PC-9 (cell line): ENCODE measurements around the gene TBC1D14. TPM values are rescaled to one million over a fixed set of nuclear protein-coding genes. Genes with fewer than 3 reads are reported as not detected.

ENCODE experiments used
- BruUV-seq: library from RNA; stranded (reverse); fragments of 400-500 nt; replicated peaks from 2 replicates; lab custom pipeline; 2021; lab: Mats Ljungman, UMichigan
- CTCF ChIA-PET: fragments of 300-600 bp; sonication (Branson Sonifier 250); formaldehyde crosslinking; loops from one replicate; lab custom pipeline; 2022; ENCODE audit warnings: antibody characterized with exemption; lab: Charles Lee
- POLR2A ChIA-PET: fragments of 300-600 bp; sonication (Branson Sonifier 250); formaldehyde crosslinking; loops from one replicate; lab custom pipeline; 2022; ENCODE audit warnings: antibody characterized with exemption; ENCODE audit not compliant: unreplicated experiment; lab: Charles Lee
- DNase-seq, 2 experiments: peaks; one replicate each; pipeline versions ENCODE4 v3.0.0 to v3.0.0-alpha.2; 2015 to 2022; ENCODE audit warnings: mixed read lengths in 1 of 2
- H2AFZ ChIP-seq: fragments of 200-600 bp; sonication (generic); 2 replicates; pipeline ENCODE4 v1.8.1; 2017; ENCODE audit warnings: antibody characterized with exemption
- H3F3A ChIP-seq: fragments of 200-600 bp; sonication (generic); 2 replicates; pipeline ENCODE4 v1.8.1; 2017; ENCODE audit warnings: antibody characterized with exemption, mild to moderate bottlenecking, low read depth; ENCODE audit not compliant: insufficient read depth
- H3K27ac ChIP-seq: fragments of 200-600 bp; sonication (generic); 2 replicates; pipeline ENCODE4 v1.6.1; 2016; ENCODE audit warnings: mixed run types
- H3K27me3 ChIP-seq: fragments of 200-600 bp; sonication (generic); 2 replicates; pipeline ENCODE4 v1.6.1; 2016; ENCODE audit warnings: low read depth, mixed run types; ENCODE audit not compliant: insufficient read depth
- H3K36me3 ChIP-seq: fragments of 200-600 bp; sonication (generic); 2 replicates; pipeline ENCODE4 v1.6.1; 2016; ENCODE audit warnings: low read depth, mixed run types
- H3K4me1 ChIP-seq: fragments of 200-600 bp; sonication (generic); replicated peaks from 2 replicates; pipeline ENCODE4 v1.6.1; 2016; ENCODE audit warnings: mixed run types; ENCODE audit not compliant: insufficient read depth
- H3K4me2 ChIP-seq: fragments of 200-600 bp; sonication (generic); 2 replicates; pipeline ENCODE4 v1.6.1; 2017; ENCODE audit warnings: mixed run types
- H3K4me3 ChIP-seq: fragments of 200-600 bp; sonication (generic); 2 replicates; pipeline ENCODE4 v1.6.1; 2016; ENCODE audit warnings: mixed run types
- H3K79me2 ChIP-seq: fragments of 200-600 bp; sonication (generic); 2 replicates; pipeline ENCODE4 v1.6.1; 2017; ENCODE audit warnings: low read depth, mixed run types
- H3K9me2 ChIP-seq: fragments of 200-600 bp; sonication (generic); 2 replicates; pipeline ENCODE4 v1.8.1; 2017; ENCODE audit warnings: mild to moderate bottlenecking; ENCODE audit not compliant: insufficient read depth
- H3K9me3 ChIP-seq: fragments of 200-600 bp; sonication (generic); 2 replicates; pipeline ENCODE4 v1.8.1; 2016; ENCODE audit warnings: low read depth; ENCODE audit not compliant: insufficient read depth
- H4K20me1 ChIP-seq: fragments of 200-600 bp; sonication (generic); 2 replicates; pipeline ENCODE4 v1.8.1; 2017; ENCODE audit not compliant: insufficient read depth
- CTCF ChIP-seq: fragments of 200-600 bp; sonication (generic); conservative IDR thresholded peaks from 2 replicates; pipeline ENCODE4 v1.6.1; 2017; ENCODE audit warnings: mixed run types, antibody characterized with exemption, mild to moderate bottlenecking, moderate library complexity
- EZH2 ChIP-seq: fragments of 200-600 bp; sonication (generic); IDR thresholded peaks from 2 replicates; pipeline ENCODE4 v1.8.0; 2017; ENCODE audit warnings: antibody characterized with exemption, low read depth
- intact Hi-C: fragments of 100-400 bp; cut with micrococcal nuclease; formaldehyde crosslinking; loops from one replicate; pipeline ENCODE4 v1.10.0; 2022; ENCODE audit not compliant: unreplicated experiment
- total RNA-seq: library from RNA; stranded (reverse); gene quantifications from 2 replicates; pipeline ENCODE4 v1.2.3, GENCODE V29; 2021

Gene TBC1D14
- total RNA-seq, 1 experiment from 2014 or later: 46.2 TPM

GRCh38 chr4:7062816-7063215 is 153.2 kb downstream of the TBC1D14 start:
- peaks cover 40% of the 10 kb centered on the region for H4K20me1 ChIP-seq

GRCh38 chr4:7063362-7063761 is 153.7 kb downstream of the TBC1D14 start:
- no peaks in the 10 kb centered on the region for H3K9me2 ChIP-seq
- TF ChIP-seq CTCF (no peak), EZH2 (no peak)
- CTCF ChIA-PET: no interaction called here

More at GRCh38 chr4:7062816-7063215, 153.2 kb downstream of the TBC1D14 start:
- no peaks in the 10 kb centered on the region for H3K27me3 ChIP-seq
- no peak overlapping the region for H3K4me2 ChIP-seq
- H3K4me3 ChIP-seq: no peak overlapping the region
- H2AFZ ChIP-seq: no peak overlapping the region
- CTCF ChIA-PET: no interaction called here
- intact Hi-C loops: no loop called here
- no peak overlapping the region for H3K27ac ChIP-seq
- no peak for TF ChIP-seq CTCF
- TF ChIP-seq EZH2: no peak
- H3K9me3 ChIP-seq: no peaks in the 10 kb centered on the region
- H3K9me2 ChIP-seq: no peaks in the 10 kb centered on the region
- H3K4me1 ChIP-seq: peaks cover 10% of the 10 kb centered on the region
- H3K36me3 ChIP-seq: peaks cover 8% of the 10 kb centered on the region; the same call in 1 of the 2 replicates
- H3F3A ChIP-seq: peaks cover 22% of the 10 kb centered on the region; the same call in 1 of the 2 replicates
- no TSS peak for BruUV-seq
- DNase-seq: no peak
- POLR2A ChIA-PET: no interaction called here
- peaks cover 34% of the 10 kb centered on the region for H3K79me2 ChIP-seq

GRCh38 chr4:7066006-7066405 is 156.4 kb downstream of the TBC1D14 start:
- intact Hi-C loops: loop anchor here (5.0 kb wide), 1 partner anchor 284 kb away; the partner anchor contains the start of gene KIAA0232
- peaks cover 34% of the 10 kb centered on the region for H4K20me1 ChIP-seq
- DNase-seq: no peak
- ChIA-PET POLR2A (interaction anchor here (0.6 kb wide), 1 partner anchor 9 kb away, joined by 4 read pairs; no protein-coding TSS in a partner anchor), CTCF (no interaction called here)
- peak overlapping the region; percentile 94 for H3K4me2 ChIP-seq
- H2AFZ ChIP-seq: no peak overlapping the region
- H3K9me3 ChIP-seq: no peaks in the 10 kb centered on the region
- H3K36me3 ChIP-seq: peaks cover 8% of the 10 kb centered on the region; the same call in 1 of the 2 replicates
- H3K4me1 ChIP-seq: peaks cover 13% of the 10 kb centered on the region
- H3K27me3 ChIP-seq: no peaks in the 10 kb centered on the region
- H3K9me2 ChIP-seq: no peaks in the 10 kb centered on the region
- no peak overlapping the region for H3K27ac ChIP-seq
- TF ChIP-seq CTCF (no peak), EZH2 (no peak)
- peak overlapping the region; percentile 90; the same call in 1 of the 2 replicates for H3K4me3 ChIP-seq
- H3K79me2 ChIP-seq: peaks cover 34% of the 10 kb centered on the region
- no TSS peak for BruUV-seq
- H3F3A ChIP-seq: peaks cover 9% of the 10 kb centered on the region; the same call in 1 of the 2 replicates

More at GRCh38 chr4:7063362-7063761, 153.7 kb downstream of the TBC1D14 start:
- Histone ChIP-seq H3K36me3 (peaks cover 8% of the 10 kb centered on the region; the same call in 1 of the 2 replicates), H4K20me1 (peaks cover 40% of the 10 kb centered on the region), H2AFZ (no peak overlapping the region), H3K27ac (no peak overlapping the region), H3K9me3 (no peaks in the 10 kb centered on the region), H3F3A (peaks cover 22% of the 10 kb centered on the region; the same call in 1 of the 2 replicates), H3K4me2 (no peak overlapping the region), H3K79me2 (peaks cover 34% of the 10 kb centered on the region), H3K27me3 (no peaks in the 10 kb centered on the region), H3K4me3 (no peak overlapping the region), H3K4me1 (peaks cover 10% of the 10 kb centered on the region)
- POLR2A ChIA-PET: no interaction called here
- BruUV-seq: no TSS peak
- intact Hi-C loops: no loop called here
- no peak for DNase-seq
